NCI-H446 (cell line): Measurements from ENCODE around the gene PRDM4.
"Not testable (repeated sequence)": the region's sequence is repeated elsewhere in the genome, so short reads cannot be mapped to it uniquely, and the experiment has no call there.

ENCODE experiments used
- DNase-seq, 2 experiments: peaks; one replicate each; lab custom pipeline; 2025; lab: John Stamatoyannopoulos, UW

PRDM4 gene

DNA sequence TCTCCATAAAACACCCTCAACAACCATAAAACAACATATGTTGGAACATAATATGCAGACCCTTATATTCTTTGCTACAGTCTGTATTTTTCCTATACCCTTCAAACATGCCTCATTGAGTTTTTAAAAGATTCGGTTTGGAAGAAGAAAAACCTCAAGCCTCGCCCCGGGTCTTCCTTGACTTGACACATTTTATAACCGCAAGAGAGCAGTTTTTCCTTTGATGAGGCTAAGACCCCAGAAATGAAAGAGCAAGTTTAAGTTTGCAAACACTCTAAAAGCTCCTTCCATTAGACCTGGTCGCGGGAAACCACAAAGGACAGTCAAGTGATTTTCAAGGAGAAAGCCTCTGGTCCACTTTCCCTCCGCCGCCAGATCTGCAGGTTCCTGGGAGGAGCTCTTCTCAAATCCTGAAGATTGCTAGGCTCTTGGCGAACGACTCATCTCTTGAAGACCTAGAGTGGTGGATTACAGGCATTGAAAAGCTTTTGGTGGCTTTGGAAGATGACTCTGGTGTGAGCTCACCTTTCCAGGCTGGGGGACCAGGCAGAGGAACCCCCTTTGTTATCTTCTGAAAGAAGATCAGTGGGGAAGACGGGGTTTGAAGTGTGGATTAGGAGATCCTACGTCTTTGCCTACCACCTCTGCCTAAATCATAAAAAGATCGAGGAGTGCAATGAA, 13.6 kb upstream of the PRDM4 start, which contains the start of gene ASCL4:
ASCL4 (plus strand) TSS at position 356 of the 681 bp plus-strand sequence. CDS start 515 bp downstream, outside the sequence.
- no peak for DNase-seq

DNA sequence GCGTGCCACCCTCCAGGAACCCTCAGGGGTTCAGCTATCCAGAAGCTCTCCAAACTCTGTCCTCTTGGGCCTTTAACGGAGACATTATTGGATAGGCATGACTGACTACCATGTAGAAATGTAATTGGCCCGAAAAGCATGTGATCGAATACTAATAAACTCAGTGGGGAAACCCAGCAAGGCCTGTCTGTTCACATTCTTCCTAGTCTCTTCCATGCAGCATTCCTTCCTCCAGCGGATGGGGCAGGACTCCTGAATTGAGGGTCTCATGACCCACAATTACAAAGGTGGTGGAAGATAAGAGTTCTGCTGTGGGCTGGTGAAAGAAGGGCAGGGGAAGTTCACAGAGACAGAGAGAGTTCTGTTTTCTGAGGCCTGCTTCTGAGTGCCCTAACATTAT, 6.5 kb upstream of the PRDM4 start:
- DNase-seq = no peak

DNA sequence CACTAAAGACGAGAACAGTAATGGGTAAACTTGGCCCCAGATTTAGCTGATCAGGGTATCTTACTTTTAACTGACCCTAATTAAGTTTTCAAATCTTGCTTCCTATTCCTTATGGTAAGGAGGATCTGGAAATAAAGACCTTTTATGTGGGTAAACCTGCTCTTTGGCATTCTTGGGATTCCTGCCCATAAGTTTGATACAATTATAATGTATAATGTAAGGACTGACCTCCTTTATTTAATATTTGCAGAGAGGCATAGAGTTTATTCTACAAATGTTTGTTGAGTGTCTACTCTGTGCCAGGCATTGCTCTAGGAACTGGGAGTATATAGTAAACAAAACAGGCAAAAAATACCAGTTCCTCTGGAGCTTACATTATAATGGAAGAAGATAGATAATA, 4.4 kb upstream of the PRDM4 start:
- DNase-seq = no peak

DNA sequence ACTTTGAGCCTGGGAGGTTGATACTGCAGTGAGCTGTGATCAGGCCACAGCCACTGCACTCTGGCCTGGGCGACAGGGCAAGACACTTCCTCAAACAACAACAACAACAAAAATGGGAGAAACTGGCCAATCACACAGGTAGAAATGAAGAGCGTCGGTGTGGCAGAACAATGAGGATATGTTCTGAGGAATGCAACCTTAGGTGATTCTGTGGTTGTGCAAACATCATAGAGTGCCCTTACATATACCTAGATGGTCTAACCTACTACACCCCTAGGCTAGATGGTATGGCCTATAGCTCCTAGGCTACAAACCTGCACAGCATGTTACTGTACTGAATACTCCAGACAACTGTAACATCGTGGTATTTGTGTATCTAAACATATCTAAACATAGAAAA, 3.7 kb upstream of the PRDM4 start:
- DNase-seq = no peak

DNA sequence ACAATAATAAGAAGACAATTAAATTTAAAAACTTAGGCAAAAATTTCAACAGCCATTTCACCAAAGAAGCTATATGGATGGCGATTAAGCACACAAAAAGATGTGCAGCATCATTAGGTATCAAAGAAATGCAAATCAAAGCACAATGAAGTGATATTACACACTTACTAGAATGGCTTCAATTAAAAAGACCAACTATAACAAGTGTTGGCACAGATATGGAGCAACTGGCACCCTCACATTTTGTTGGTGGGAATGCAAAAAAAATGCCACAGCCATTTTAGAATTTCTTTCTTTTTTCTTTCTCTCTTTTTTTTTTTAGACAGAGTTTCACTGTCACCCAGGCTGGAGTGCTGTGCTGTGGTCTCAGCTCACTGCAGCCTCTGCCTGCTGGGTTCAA, 1.9 kb upstream of the PRDM4 start:
- DNase-seq = no peak

DNA sequence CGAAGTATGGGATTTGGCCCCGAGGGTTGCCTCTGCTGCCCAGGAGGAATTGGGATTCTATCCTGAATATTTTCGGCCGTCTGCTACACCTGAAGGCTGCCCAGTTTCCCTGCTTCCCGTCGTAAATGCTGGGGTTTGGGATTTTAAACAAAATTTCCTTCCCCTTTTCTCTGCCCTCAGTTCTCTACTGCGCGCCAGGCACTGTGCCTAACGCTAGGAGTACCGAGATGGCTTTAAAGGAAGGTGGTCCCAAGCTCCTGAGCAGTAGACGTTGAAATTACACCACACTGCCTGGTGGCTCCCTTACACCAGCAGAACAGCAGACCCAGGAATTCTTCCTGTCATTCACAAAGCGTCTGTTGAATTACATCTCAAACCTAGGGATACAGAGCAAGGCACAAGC, 566 bp upstream of the PRDM4 start:
- DNase-seq = no peak

DNA sequence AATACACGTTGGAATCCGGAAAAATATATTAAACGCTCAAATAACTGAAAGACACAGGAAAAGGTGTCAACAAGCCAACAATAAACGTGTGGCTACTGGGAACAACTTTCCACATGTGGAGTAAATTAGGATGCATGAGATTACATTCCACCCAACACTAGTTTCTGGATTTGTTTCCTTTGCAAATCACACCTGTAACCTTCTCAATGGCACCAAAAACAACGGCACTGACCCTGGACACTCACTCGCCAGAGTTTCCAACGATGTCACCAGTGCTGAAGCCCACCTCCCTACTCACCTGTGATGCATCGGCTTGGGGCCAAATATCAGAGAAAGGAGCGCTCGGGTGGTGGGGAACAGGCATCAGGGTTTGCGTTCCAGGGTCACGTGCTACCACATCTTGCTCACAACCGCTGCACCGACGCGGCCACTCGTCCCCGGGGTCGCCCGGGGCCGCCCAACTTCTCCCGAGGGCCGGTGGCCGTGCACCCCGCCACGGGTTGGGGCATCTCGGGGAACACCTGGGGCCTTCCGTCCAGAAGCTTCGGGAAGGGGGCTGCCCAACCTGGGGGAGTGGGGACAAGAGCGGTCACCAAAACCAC, 629 bp downstream of the PRDM4 start:
- DNase-seq = no peak

DNA sequence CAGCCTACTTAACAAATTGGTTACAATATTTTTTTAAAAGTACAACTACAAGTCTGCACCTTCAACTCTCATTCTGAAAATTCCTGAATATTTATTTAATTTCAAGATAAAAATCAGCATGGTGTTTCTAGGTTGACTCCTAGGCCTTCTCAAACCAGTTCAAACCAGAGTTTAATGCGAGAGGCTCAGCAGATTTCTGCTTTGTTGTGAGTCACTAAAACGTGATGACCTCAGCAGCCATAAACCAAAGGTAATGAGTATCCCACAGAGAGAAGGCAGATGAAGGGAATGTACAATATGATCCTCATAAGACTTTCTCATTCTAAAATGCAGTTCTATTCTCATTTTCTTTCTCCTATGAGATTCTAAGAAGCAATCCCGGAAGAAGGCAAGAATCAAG, 1.5 kb downstream of the PRDM4 start:
- peak in 1 of 2 experiments; percentile 25 for DNase-seq

DNA sequence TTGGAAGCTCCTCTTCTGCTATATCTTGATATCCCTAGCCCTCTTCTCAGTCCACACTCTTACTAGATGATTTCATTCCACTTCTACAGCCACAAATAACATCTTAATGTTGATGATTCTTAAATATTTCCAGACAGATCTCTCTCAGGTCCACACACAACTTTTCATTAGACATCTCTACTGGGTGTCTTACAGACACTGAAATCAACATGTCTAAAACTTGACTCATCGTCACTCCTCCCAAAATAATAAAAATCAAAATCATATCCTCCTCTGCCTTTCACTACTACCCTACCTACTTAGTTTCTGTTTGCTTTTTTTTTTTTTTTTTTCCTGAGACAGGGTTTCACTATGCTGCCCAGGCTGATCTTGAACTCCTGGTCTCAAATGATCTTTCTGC, 11.9 kb downstream of the PRDM4 start:
- DNase-seq = no peak

DNA sequence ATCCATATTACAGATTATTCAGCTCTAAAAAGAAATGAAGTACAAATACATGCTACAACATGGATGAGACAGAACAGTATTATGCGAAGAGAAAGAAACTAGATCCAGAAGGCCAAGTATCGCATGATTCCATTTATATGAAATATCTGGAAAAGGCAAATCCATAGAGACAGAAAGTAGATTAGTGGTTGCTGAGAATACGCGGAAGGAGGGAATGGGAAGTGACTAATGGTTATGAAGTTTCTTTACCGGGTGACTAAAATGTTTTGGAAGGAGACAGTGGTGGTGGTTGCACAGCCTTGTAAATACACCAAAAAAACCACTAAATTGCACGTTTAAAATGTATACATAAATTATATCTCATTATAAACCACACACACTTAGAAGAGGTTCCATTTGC, 12.5 kb downstream of the PRDM4 start:
- DNase-seq = no peak

DNA sequence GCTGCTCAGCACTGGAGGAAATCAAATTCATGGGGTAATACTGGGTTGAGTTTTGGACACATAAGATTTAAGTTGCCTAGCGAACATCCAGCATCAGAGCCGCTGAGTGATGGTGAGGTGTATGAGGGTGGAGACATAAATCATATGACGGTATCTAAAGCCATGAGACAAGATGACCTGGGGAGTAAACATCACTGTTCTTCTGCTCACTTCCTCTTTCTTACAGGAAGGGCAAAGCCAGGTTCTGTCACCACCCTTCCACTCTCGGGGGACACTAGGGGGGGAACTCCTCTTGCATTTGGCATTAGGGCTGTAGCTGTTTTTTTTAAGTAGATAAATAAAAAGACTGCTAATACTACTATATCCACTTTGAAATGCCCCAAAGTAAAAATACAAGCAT, 24.0 kb downstream of the PRDM4 start:
- DNase-seq = no peak

DNA sequence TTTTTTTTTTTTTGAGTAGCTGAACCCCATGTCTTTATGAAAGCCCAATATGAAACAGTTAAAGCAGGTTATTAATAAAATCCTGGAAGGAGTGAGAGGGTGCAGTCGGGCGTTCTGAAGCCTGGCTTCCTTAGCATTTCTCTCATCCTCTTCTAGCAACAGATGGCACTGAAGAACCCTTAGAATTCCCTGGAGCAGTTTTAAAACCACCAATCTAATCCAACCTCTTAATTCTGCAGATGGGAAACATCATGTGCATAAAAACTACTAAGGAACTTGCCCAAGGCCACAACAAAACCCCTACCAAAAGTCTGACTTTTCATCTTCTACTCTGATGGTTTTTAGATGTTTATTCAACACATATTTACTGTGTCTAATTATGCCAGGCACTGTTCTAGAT, 25.2 kb downstream of the PRDM4 start:
- no peak for DNase-seq

DNA sequence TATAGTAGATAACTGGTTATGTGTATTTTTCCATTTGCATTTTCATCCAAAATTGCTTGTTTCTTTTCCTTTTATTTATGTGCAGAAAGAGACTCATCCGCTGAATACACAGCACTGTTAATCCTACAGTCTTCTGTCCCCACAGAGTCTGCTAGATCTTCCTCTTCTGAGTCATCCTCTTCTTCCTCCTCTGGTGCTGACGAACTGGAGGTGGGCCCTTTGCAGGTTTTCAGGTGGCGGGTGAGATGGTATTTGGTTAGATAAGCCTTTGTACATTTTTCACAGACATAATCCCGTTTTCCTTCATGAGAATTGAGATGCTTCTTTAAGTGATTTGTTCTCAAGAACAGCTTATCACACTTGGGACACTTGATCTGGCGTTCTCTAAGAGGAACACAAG, 26.8 kb downstream of the PRDM4 start:
- no peak for DNase-seq

DNA sequence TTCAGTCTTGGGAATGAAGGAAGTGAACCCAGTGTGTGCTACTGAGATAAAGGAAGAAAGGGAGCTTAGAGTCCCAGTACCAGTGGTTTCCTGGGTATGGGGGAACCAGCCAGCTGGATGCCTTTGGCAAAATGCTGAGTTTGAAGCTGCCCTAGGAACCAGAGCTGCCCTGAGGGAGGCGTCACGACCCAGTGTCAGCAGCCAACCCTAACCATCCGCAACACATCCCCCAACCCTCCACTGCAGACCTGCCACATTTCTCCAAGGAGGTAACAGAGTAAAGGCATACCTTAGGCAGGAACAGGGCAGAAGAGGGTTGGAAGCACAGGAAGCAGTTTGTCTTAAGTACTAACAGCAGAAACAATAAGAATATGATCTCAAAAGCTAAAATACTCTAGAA, 28.6 kb downstream of the PRDM4 start:
- no peak for DNase-seq

DNA sequence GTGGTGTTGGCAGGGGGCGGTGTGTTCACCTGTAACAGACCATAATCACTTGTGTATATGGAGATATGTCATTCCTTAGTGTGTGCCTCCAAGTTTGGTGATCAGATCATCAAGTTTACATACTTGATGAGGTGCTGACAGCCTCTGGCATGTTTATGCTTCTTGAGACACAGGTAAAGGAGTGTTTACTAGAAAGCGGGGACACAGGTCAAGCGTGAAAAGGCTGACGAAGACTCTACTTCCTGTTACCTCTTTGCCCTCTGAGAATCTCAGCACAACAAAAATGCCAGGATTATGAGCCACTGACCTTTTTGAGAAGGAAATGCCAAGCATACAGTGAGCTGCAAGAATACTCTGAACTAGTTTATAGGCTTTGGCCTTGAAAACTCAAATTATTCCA, 29.6 kb downstream of the PRDM4 start:
- DNase-seq = no peak

DNA sequence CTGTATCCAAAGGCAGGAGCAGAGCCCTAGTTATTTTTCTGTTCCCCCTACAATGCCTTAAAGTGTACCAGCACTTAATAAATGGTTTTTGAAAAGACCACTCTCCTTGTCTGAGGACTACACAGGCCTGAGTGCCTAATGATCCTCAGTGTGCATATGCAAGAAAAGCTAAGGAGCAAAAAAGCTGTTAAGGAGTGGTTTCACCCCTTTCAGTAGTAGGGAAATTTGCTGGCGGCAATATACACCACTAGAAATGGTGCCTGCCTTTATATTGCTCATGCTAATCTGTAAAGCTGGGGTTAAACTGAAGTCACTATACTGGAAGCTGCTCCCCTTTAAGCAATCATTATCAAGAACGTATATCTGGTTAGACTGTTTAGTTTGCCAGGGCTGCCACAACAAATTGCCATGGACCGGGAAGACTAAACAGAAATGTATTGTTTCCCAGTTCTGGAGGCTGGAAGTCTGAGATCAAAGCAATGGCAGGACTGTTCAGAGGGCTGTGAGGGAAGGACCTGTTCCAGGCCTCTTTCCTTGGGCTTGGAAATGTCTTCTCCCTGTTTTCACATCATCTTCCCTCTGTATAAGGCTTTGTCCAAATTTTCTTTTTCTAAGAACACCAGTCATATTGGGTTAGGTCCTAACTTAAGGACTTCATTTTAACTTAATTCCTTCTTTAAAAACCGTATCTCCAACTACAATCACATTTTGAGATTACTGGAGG, 30.2 kb downstream of the PRDM4 start:
- DNase-seq = no peak

DNA sequence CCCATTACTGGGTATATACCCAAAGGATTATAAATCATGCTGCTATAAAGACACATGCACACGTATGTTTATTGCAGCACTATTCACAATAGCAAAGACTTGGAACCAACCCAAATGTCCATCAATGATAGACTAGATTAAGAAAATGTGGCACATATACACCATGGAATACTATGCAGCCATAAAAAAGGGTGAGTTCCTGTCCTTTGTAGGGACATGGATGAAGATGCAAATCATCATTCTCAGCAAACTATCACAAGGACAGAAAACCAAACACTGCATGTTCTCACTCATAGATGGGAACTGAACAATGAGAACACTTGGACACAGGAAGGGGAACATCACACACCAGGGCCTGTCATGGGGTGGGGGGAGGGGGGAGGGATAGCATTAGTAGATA, 33.2 kb downstream of the PRDM4 start:
- DNase-seq = not testable (repeated sequence)

DNA sequence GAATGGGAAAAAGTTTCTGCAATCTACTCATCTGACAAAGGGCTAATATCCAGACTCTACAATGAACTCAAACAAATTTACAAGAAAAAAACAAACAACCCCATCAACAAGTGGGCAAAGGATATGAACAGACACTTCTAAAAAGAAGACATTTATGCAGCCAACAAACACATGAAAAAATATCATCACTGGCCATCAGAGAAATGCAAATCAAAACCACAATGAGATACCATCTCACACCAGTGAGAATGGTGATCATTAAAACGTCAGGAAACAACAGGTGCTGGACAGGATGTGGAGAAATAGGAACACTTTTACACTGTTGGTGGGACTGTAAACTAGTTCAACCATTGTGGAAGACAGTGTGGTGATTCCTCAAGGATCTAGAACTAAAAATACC, 33.6 kb downstream of the PRDM4 start:
- not testable (repeated sequence) for DNase-seq

DNA sequence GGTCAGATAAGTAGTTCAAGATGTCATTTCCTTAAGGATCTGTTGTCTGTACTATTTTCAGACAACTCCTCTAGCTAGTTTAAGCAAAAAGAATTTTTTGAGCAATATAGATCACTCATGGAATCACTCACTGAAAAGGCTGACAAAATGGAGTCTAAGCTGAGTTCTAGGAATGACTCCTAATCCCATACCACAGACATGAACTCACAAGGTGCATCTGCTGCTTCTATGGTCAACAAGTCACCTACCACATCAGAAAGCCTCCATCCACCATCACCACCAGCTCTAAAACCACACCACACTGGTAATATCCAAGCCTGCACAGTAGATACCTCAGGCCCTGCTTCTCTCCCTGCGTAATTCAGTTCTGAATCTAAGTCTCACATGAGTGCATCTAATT, 42.3 kb downstream of the PRDM4 start:
- no peak for DNase-seq

DNA sequence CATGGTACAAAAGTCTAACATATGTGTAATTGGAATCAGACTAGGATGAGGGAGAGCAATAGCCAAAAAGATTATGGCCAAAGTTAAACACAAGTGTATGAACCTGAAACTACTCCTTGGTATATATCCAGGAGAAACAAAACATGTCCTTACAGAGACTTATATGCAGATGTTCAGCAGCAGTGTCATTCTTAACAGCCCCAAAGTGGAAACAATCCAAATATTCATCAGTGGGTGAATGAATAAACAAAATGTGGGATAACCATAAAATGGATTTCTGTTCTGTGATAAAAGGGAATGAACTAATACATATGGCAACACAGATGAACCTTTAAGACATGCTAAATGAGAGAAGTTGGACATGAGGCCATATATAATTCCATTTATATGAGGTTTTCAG, 45.2 kb downstream of the PRDM4 start:
- no peak for DNase-seq

DNA sequence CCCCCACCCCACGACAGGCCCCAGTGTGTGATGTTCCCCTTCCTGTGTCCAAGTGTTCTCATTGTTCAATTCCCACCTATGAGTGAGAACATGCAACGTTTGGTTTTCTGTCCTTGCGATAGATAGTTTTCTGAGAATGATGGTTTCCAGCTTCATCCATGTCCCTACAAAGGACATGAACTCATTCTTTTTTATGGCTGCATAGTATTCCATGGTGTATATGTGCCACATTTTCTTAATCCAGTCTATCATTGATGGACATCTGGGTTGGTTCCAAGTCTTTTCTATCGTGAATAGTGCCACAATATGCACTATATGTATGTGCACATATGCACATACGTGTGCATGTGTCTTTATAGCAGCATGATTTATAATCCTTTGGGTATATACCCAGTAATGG, 55.4 kb downstream of the PRDM4 start:
- DNase-seq = not testable (repeated sequence)

DNA sequence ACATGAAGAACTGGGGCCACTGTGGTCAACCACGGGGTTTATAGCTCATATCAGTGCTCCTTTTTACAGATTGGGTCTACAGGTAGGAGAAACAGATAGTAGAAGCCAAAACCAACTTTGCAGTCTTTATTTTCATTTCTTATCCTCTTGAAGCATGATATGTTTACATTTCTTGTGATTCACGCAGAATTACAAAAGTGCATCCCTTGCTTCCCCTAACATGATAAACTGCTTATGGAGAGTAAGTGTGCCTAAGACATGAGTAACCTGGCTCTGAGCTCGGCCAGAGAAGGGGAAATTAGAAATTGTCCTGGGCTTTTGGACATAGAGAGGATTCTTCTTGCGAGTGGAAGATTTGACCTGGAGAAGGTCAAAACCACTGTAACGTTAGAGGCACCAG, 56.9 kb downstream of the PRDM4 start:
- DNase-seq = no peak

DNA sequence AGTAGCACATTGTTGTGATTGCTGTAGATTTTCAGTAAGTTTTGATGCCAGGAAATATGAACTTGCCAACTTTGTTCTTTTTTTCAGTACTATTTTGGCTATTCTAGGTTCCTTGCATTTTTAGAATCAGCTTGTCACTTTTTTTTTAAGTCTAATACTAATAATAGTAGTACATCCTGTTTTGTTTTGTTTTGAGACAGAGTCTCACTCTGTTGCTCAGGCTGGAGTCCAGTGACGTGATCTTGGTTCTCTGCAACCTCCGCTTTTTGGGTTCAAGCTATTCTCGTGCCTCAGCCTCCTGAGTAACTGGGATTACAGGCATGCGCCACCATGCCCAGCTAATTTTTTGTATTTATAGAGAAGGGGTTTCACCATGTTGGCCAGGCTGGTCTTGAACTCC, 58.8 kb downstream of the PRDM4 start:
- DNase-seq = no peak
